Left lung (tissue), 10 donors: ENCODE results near the gene TRMU. TPM values are rescaled to one million over a fixed set of nuclear protein-coding genes. Genes with fewer than 3 reads are reported as not detected.

Experiments
- ATAC-seq: fragments of 200-7000 bp; cut with Tn5 transposase; one replicate; pipeline ENCODE4 v1.9.1; 2020; ENCODE audit warnings: moderate library complexity
- DNase-seq, 4 donors: peaks; one replicate each; pipeline ENCODE4 v3.0.0-alpha.2; 2013 to 2020
- H3K27ac ChIP-seq, 2 donors: fragments of 200-600 bp; sonication (generic) in 1 of 2; one replicate each; pipeline versions ENCODE4 v1.5.0 to v1.8.0; 2020 to 2021
- H3K27me3 ChIP-seq, 2 donors: fragments of 200-600 bp; sonication (generic) in 1 of 2; one replicate each; pipeline versions ENCODE4 v1.5.0 to v1.8.0; 2020 to 2021
- H3K36me3 ChIP-seq, 2 donors: fragments of 200-600 bp; sonication (generic) in 1 of 2; one replicate each; pipeline versions ENCODE4 v1.5.0 to v1.8.0; 2020 to 2021
- H3K4me1 ChIP-seq, 2 donors: fragments of 200-600 bp; one replicate each; pipeline ENCODE4 v1.8.0; 2021
- H3K4me3 ChIP-seq, 2 donors: fragments of 200-600 bp; sonication (generic) in 1 of 2; one replicate each; pipeline versions ENCODE4 v1.5.0 to v1.8.0; 2020 to 2021; ENCODE audit warnings: mild to moderate bottlenecking in 1 of 2
- H3K9me3 ChIP-seq, 2 donors: fragments of 200-600 bp; sonication (generic) in 1 of 2; one replicate each; pipeline versions ENCODE4 v1.5.0 to v1.8.0; 2020 to 2021
- CTCF ChIP-seq, 2 donors: fragments of 200-600 bp; sonication (generic) in 1 of 2; IDR thresholded peaks; one replicate each; pipeline versions ENCODE4 v1.5.0 to v1.8.0; 2021; ENCODE audit warnings: antibody characterized with exemption in 2 of 2
- intact Hi-C, 2 donors: fragments of 100-400 bp; cut with DNase I; formaldehyde crosslinking; loops; one replicate each; pipeline versions ENCODE4 v1.11.2 to v1.14.2; 2022
- polyA plus RNA-seq, 6 donors: library from polyadenylated mRNA; unstranded; fragments of 120-200 nt; gene quantifications; one replicate each; pipeline ENCODE4 v1.2.1, GENCODE V29; 2013; ENCODE audit not compliant: insufficient read length in 6 of 6
- total RNA-seq, 2 donors: library from RNA; stranded (reverse); fragmentation: NEBNext Ultra II Directional; extraction: Animal tissue kit (Norgen Biotek cat#: 25700); gene quantifications; one replicate each; pipeline ENCODE4 v1.2.1, GENCODE V29; 2021
- donor health status: DM: no; HTN: yes; CAD: no.
- donor health status: DM: no; HTN: no; CAD: no.

TRMU gene
- total and polyA plus RNA-seq, 8 donors = 34.1 to 53.1 (median 42.5) TPM

DNA sequence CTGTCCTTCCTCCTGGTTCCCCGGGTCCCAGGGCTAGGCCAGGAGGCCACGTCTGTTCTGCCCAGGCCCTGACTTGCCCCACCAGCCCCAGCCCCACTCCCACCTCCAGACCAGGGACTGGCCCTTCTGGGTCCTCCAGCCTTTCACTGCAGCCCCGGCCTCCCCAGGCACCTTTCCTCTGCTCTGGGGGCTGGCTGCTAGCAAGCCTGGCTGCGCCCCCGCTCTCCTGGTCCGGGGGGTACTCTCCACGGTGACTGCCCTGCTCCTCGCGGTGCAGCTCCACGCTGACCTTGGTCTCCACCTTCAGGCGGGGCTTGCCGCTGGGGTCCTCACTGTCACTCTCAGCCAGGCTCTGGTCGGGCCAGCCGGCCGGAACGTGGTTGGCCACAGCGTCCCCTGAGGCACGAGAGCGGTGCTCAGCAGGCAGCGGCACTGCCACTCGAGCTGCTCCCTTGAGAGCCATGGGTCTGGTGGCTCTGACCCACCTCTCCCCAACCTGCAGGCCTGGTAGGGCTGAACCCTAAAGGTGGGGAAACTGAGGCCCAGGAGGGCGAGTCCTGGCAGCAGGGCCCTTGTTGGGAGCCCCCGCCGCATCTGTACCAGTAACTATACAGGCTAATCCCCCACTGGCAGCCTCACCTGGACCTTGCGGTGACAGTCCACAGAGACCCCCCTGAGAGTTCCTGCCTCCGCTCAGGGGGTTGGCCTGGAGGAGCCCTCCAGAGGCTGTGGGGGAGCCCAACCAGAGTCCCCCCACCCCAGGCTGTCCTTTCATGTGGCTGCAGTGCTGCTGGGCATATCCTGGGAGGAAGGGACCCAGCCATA is 29.0 kb downstream of the TRMU start:
- no peak overlapping the region for H3K4me3 ChIP-seq

GRCh38 chr22:46365166-46365624 is 29.7 kb downstream of the TRMU start:
- Histone ChIP-seq H3K27me3 (peaks cover 0 to 34% of the 10 kb centered on the region in 2 donors), H3K36me3 (peaks cover 0 to 39% of the 10 kb centered on the region in 2 donors), H3K9me3 (no peaks in the 10 kb centered on the region), H3K27ac (no peak overlapping the region), H3K4me3 (no peak overlapping the region), H3K4me1 (peaks cover 0 to 6% of the 10 kb centered on the region in 2 donors)
- no peak for ATAC-seq
- intact Hi-C loops = loop anchor here in 1 of 2 donors (5.0 kb wide), 1 partner anchor 177 kb away; no protein-coding TSS in a partner anchor
- peak in 1 of 4 donors; percentile 71 for DNase-seq
- TF ChIP-seq CTCF (IDR thresholded peaks at IDR 0.05) = no peak

More for the DNA sequence above, 29.0 kb downstream of the TRMU start:
- DNase-seq = peak in 1 of 4 donors; percentile 70
- Histone ChIP-seq H3K27ac (no peak overlapping the region), H3K27me3 (peaks cover 0 to 34% of the 10 kb centered on the region in 2 donors), H3K9me3 (no peaks in the 10 kb centered on the region), H3K36me3 (peaks cover 0 to 46% of the 10 kb centered on the region in 2 donors), H3K4me1 (peaks cover 0 to 6% of the 10 kb centered on the region in 2 donors)
- no peak for ATAC-seq
- TF ChIP-seq CTCF (IDR thresholded peaks at IDR 0.05) = no peak
- intact Hi-C loops = loop anchor here in 1 of 2 donors (5.0 kb wide), 1 partner anchor 178 kb away; no protein-coding TSS in a partner anchor

DNA sequence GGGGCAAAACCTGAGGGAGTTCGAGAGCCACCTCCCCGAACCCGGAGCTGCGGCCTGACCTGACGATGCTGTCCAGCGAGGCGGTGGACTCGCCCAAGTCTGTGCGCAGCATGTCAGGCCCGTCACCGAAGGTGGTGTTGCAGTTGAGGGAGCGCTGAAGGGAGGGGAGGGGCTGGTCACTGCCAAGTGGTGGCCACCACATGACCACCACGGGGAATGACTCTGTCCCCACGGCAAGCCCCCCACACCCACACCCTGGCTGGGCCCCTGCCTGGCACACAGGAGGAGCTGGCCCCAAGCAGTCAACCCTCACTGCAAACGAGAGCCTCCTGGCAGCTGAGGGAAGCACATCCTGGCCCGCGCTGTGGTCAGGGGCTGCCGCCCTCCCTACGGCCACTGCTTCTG is 30.8 kb downstream of the TRMU start:
- no peak for TF ChIP-seq CTCF (IDR thresholded peaks at IDR 0.05)
- H3K4me3 ChIP-seq = no peak overlapping the region
- peaks cover 0 to 6% of the 10 kb centered on the region in 2 donors for H3K4me1 ChIP-seq
- H3K36me3 ChIP-seq = peaks cover 0 to 39% of the 10 kb centered on the region in 2 donors
- peaks cover 0 to 34% of the 10 kb centered on the region in 2 donors for H3K27me3 ChIP-seq
- DNase-seq (peak in 1 of 4 donors; percentile 71), ATAC-seq (no peak)
- intact Hi-C loops = loop anchor here in 1 of 2 donors (5.0 kb wide), 1 partner anchor 176 kb away; no protein-coding TSS in a partner anchor
- H3K27ac ChIP-seq = no peak overlapping the region
- no peaks in the 10 kb centered on the region for H3K9me3 ChIP-seq

GRCh38 chr22:46366801-46367706 is 31.5 kb downstream of the TRMU start:
- Histone ChIP-seq H3K4me3 (no peak overlapping the region), H3K36me3 (peaks cover 0 to 35% of the 10 kb centered on the region in 2 donors), H3K27me3 (peaks cover 0 to 34% of the 10 kb centered on the region in 2 donors), H3K27ac (no peak overlapping the region), H3K4me1 (peaks cover 0 to 6% of the 10 kb centered on the region in 2 donors), H3K9me3 (no peaks in the 10 kb centered on the region)
- DNase-seq = peak in 1 of 4 donors; percentile 72
- no peak for ATAC-seq
- TF ChIP-seq CTCF (IDR thresholded peaks at IDR 0.05) = no peak
- intact Hi-C loops = loop anchor here in 1 of 2 donors (5.0 kb wide), 1 partner anchor 175 kb away; no protein-coding TSS in a partner anchor
